Progenitor cell of endocrine pancreas (in vitro differentiated cells): ENCODE measurements around the gene GRID2. TPM values are rescaled to one million over a fixed set of nuclear protein-coding genes. Genes with fewer than 3 reads are reported as not detected.

ENCODE experiments used
- DNase-seq: peaks from one replicate; pipeline ENCODE4 v3.0.0; 2021; ENCODE audit warnings: low spot score; ENCODE audit not compliant: unreplicated experiment
- H3K27ac Mint-ChIP-seq: 2 replicates; pipeline ENCODE4 v1.8.0; 2021; ENCODE audit warnings: mild to moderate bottlenecking, moderate library complexity, mixed read lengths
- H3K27me3 Mint-ChIP-seq: 2 replicates; pipeline ENCODE4 v1.8.0; 2021; ENCODE audit warnings: mixed read lengths
- H3K36me3 Mint-ChIP-seq: 2 replicates; pipeline ENCODE4 v1.8.0; 2022; ENCODE audit warnings: mixed read lengths; ENCODE audit not compliant: insufficient read depth
- H3K4me1 Mint-ChIP-seq: 2 replicates; pipeline ENCODE4 v1.8.0; 2021; ENCODE audit warnings: low read depth, mixed read lengths
- H3K4me3 Mint-ChIP-seq: 2 replicates; pipeline ENCODE4 v1.8.0; 2021; ENCODE audit warnings: low read depth, mild to moderate bottlenecking, moderate library complexity, mixed read lengths
- H3K9me3 Mint-ChIP-seq: 2 replicates; pipeline ENCODE4 v1.8.0; 2021; ENCODE audit warnings: low read depth, mixed read lengths
- total RNA-seq: library from RNA; stranded (reverse); gene quantifications from 2 replicates; pipeline ENCODE4 v1.2.1, GENCODE V29; 2021
- TF ChIP-seq, protein P1 (sequence below): fragments of 200-600 bp; sonication (generic); IDR thresholded peaks from one replicate; pipeline ENCODE4 v1.5.0; 2021; ENCODE audit warnings: antibody characterized with exemption, mild to moderate bottlenecking; ENCODE audit not compliant: unreplicated experiment

The GRID2 gene
- total RNA-seq, 1 donor from 2014 or later: 0.69 TPM

DNA sequence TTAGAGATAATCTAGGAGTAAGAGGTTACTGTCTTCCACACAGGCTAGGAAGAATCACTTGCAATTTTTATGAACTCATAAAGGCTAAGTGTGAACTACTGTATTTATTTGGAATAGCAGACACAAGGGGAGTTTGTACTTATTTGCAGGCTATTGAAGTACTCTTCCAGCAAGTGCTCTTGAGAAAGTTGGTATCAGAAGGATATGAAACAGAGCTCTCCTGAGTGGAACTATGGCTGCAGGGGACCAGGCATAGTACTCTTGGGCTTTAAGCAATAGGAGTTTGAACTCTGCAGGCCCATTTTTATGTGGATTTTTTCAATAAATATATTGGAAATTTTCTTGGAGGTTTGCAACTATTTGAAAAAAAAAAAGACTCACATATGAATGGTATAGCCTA lies 768.5 kb downstream of the GRID2 start:
- no peak for DNase-seq
- Mint-ChIP-seq H3K4me3 (no peak overlapping the region), H3K27me3 (no peaks in the 10 kb centered on the region), H3K4me1 (peaks cover 4% of the 10 kb centered on the region), H3K9me3 (peaks cover 2% of the 10 kb centered on the region), H3K27ac (no peak overlapping the region), H3K36me3 (no peaks in the 10 kb centered on the region)
- TF ChIP-seq, protein P1, sequence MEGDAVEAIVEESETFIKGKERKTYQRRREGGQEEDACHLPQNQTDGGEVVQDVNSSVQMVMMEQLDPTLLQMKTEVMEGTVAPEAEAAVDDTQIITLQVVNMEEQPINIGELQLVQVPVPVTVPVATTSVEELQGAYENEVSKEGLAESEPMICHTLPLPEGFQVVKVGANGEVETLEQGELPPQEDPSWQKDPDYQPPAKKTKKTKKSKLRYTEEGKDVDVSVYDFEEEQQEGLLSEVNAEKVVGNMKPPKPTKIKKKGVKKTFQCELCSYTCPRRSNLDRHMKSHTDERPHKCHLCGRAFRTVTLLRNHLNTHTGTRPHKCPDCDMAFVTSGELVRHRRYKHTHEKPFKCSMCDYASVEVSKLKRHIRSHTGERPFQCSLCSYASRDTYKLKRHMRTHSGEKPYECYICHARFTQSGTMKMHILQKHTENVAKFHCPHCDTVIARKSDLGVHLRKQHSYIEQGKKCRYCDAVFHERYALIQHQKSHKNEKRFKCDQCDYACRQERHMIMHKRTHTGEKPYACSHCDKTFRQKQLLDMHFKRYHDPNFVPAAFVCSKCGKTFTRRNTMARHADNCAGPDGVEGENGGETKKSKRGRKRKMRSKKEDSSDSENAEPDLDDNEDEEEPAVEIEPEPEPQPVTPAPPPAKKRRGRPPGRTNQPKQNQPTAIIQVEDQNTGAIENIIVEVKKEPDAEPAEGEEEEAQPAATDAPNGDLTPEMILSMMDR: no peak

DNA sequence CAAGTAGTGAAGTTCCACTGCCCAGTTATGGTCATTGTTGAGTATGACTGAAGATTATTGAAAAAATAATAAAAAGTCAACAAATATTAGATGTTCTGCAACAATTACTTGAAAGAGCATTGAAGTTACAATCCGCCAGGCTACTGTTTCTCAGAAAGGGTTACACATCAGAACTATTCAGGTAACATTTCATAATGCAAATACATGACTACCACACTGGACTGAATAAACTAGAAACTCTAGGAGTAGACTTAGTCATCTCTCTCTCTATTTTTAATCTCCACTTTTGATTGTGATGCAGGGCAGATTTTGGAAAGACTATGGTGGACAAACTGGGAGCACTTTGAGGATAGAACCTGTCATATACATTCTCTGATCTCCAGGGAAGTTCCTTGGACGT lies 776.5 kb downstream of the GRID2 start:
- DNase-seq: no peak
- Mint-ChIP-seq H3K27ac (no peak overlapping the region), H3K9me3 (peaks cover under 1% of the 10 kb centered on the region), H3K27me3 (no peaks in the 10 kb centered on the region), H3K4me1 (no peaks in the 10 kb centered on the region), H3K36me3 (no peaks in the 10 kb centered on the region), H3K4me3 (no peak overlapping the region)
- TF ChIP-seq, protein P1: no peak

DNA sequence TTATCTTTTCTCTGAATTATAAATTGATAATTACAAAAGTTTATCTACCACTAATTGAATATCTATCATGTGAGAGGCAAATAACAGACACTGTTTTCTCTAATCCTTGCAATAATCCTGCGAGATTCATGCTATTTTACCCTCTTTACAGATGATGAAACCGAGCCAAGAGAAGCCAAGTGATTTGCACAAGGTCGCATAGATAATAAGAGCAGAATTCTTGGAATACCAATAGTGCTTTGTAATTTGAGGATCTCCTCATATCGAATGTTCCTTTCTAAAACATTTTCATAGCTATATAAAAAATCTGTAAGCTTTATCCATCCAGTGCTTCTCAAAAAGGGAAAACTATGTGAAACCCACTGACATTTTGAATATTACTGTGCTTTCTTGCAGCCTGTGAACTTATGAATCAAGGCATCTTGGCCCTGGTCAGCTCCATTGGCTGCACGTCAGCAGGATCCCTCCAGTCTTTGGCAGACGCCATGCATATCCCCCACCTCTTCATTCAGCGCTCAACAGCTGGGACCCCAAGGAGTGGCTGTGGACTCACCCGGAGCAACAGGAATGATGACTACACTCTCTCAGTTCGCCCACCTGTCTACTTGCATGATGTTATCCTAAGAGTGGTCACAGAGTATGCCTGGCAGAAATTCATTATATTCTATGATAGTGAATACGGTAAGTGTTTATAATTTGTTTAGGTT lies 781.0 kb downstream of the GRID2 start:
- no peaks in the 10 kb centered on the region for H3K27me3 Mint-ChIP-seq
- DNase-seq: no peak
- H3K9me3 Mint-ChIP-seq: no peaks in the 10 kb centered on the region
- H3K4me1 Mint-ChIP-seq: peaks cover 6% of the 10 kb centered on the region
- no peak overlapping the region for H3K4me3 Mint-ChIP-seq
- no peak overlapping the region for H3K27ac Mint-ChIP-seq
- no peaks in the 10 kb centered on the region for H3K36me3 Mint-ChIP-seq
- TF ChIP-seq, protein P1: no peak

DNA sequence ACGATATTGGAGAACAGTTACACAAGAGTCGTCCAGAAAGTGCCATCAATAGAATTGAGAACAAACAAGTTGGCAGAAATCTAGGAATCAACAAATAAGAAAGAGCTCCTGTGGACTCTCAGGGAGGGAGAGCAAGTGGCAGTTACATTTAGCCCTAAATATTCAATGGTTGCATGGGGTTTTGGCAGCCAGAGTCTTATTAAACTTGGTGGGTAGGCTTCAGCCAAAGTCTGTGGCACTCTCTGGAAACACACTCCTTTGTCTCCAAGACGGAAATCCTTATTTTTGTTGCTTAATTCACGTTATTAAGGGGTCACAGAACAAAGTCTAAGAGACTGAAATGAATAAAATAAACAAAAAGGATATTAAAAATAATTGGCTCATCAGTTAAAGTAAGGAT lies 782.6 kb downstream of the GRID2 start:
- DNase-seq: no peak
- no peak overlapping the region for H3K27ac Mint-ChIP-seq

DNA sequence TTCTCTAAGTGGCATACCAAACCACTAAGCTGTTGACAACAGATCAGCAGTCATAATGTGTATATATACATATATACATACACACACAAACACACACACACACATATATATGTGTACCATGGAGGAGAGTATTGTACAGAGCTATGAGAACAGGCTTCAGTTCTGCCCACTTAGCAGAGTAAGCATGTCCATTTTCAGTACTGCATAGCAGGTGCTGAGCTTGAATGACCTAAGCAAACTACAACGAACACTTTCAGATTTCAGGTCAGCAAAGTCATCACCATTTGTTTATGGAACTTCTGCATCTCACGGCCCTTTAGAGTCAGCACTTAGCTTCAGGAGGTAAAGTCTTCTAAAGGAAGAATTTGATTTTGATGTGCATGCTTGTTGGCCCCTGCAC lies 789.0 kb downstream of the GRID2 start:
- Mint-ChIP-seq H3K9me3 (peaks cover 3% of the 10 kb centered on the region), H3K4me1 (peaks cover 9% of the 10 kb centered on the region), H3K27me3 (no peaks in the 10 kb centered on the region), H3K36me3 (no peaks in the 10 kb centered on the region), H3K4me3 (no peak overlapping the region), H3K27ac (no peak overlapping the region)
- DNase-seq: no peak
- TF ChIP-seq, protein P1: no peak

More for the DNA sequence above, 782.6 kb downstream of the GRID2 start:
- Mint-ChIP-seq H3K27me3 (no peaks in the 10 kb centered on the region), H3K36me3 (no peaks in the 10 kb centered on the region), H3K9me3 (no peaks in the 10 kb centered on the region), H3K4me1 (peaks cover 9% of the 10 kb centered on the region), H3K4me3 (no peak overlapping the region)
- TF ChIP-seq, protein P1: no peak
